Placental epithelial cell (primary cell): ENCODE measurements around the gene JAM2. TPM values are rescaled to one million over a fixed set of nuclear protein-coding genes. Genes with fewer than 3 reads are reported as not detected.

Experiments used
- total RNA-seq: library from RNA; depleted of rRNA; stranded (reverse); fragments of >200 nt; gene quantifications from 2 replicates; pipeline ENCODE4 v1.2.3, GENCODE V29; 2012

JAM2 gene, protein sequence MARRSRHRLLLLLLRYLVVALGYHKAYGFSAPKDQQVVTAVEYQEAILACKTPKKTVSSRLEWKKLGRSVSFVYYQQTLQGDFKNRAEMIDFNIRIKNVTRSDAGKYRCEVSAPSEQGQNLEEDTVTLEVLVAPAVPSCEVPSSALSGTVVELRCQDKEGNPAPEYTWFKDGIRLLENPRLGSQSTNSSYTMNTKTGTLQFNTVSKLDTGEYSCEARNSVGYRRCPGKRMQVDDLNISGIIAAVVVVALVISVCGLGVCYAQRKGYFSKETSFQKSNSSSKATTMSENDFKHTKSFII
- total RNA-seq = 0.39 TPM in 1 of 2 replicates, not detected in the other

DNA sequence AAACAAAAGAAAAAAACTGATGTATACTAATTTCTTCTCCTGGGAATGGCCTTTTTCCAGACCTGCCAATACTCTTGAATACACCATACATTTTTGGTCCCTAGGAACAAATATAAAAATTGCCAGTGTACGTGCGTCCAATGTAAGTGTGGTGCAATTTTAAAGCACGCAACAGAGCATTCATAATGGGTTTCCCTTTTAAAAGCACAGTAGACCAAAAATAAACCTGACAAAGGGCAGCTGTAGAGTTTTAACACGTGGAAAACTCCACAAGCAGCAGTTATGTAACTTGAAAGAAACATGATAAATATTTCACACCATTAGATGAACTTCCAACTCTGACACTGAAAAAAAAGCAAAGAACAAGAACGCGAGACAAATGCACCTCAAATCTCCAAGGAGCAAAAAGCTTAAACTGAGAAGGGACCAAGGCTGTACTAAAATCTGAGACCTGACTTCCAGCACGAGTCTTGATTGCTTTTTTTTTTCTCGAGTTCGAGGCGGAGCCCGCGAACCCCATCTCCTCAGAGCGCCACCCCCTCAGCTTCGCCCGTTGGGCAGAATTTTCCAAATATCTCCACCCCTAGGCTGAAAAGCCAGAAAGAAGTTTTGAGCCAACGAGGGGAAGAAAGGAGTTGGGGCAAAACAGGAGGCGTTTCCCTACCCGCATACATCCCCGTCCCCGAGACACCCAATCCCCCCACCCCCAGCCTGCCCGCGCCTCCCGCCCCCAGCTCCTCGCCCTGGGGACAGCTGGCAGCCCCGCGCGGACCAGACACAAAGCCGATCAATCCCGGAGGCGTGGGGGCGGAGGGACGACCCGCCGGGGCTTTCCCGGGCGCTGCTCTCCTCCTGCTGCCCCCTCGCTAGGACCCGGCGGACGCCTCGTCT, at the start of gene JAM2:
TSS of gene JAM2 (plus strand) at position 599 of the 891 bp plus-strand sequence. CDS start 564 bp downstream, outside the sequence.

DNA sequence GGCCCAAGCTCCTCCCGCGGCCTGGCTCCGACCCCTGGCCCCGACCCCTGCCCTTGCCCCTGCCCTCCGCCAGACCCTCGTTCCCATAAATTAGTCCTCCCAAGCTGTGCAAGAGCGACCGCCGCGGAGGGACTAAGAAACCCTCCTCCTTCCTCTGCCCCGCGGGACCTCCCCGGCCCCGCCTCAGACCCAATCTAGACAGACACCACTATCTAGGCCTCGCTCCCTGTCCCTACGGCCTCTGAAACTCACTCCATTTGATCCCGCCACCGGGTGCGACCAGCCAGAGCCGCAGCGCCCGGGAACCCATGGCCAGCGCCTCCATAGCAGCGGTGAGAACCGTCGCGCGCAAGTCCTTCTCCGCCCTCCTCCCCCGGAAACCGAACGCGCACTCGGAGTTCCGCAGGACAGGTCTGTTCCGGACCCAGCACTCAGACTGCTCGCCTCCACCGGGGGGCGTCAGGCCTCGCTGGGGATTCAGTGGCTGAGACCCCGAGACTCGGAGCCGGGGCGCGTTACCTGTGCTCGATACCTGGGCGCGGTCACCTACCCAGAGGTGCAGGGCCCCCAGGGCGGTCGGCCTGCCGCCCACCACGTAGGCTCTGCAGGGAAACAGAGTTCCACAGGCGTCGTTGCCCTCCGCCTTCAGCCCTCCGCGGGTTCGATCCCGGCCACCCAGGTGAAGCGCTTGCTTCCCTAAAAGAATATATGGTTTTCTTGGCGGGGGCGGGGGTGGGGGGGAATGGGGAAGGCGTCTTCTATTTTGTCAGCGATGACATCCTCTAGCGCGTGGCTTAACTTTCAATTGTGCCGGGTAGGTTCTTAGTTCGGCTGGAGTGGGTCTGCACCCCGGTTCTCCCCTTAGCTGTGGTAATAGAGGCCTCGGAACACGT, 31.7 kb upstream of the JAM2 start, which contains the start of gene MRPL39:
TSS of gene MRPL39 (minus strand) at position 331 of the 893 bp plus-strand sequence. CDS start at position 325, 6 bp downstream.

DNA sequence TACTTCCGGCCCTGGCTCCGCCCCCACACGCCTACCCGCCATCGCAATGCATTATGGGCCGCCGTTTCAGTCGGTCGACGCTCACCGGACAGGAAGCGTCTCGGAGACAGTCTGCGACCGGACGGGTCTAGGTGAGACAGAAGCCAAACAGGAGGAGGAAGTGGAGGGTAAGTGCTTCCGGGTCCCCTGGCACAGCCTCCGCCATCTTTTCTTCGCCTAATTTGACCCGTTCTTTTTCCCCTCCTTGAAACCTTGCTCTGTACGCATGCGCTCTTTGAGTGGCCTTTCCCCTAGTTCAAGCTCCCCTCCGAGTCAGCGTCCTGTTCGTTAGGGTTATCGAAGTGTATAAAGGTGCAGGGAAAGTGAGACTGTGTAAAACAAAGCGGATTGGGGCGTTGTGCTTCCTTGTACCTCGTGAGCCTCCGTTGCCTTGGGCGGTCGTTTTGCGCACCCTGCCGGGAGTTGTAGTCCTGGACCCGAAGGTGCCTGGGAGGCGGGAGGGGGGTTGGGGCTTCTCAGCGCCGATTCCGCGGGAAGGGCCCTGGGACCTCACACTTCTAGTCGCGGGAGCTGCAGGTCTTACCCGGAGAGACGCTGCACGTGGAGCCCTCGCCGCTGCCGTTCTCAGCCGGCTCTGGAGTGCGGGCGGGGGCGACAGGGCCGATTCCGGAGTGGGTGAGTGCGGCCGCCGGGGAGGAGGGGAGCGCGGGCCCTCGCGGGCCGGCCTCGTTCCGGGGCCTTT, 96.0 kb downstream of the JAM2 start, which contains the start of the genes ATP5PF and GABPA:
TSS of gene ATP5PF (minus strand) at position 1 of the 742 bp plus-strand sequence. CDS start 5,110 bp downstream, outside the sequence.
TSS of gene GABPA (plus strand) at position 69 of the 742 bp plus-strand sequence. CDS start 6,627 bp downstream, outside the sequence.

Other genes starting within 250 kb of the JAM2 start
- gene MRPL39, start 31.8 kb upstream of the JAM2 start, total RNA-seq = 17.8 and 22.8 TPM in 2 replicates
- gene ATP5PF, start 95.6 kb downstream of the JAM2 start, total RNA-seq = 43.6 and 44.4 TPM in 2 replicates
- 18.1 and 18.9 TPM in 2 replicates for gene GABPA, start 95.7 kb downstream of the JAM2 start, total RNA-seq